SK-N-SH (cell line): ENCODE measurements around the gene MYO18B. TPM values are rescaled to one million over a fixed set of nuclear protein-coding genes. Genes with fewer than 3 reads are reported as not detected.

ENCODE experiments used
- CTCF ChIA-PET: fragments of 300-600, 350-600 bp; formaldehyde crosslinking; extraction: SDS; loops from one replicate; lab custom pipeline; 2021; lab: Yijun Ruan, JAX
- POLR2A ChIA-PET: fragments of 350-600 bp; sonication (Branson Sonifier 250); formaldehyde crosslinking; extraction: SDS; loops from one replicate; lab custom pipeline; 2020; ENCODE audit warnings: antibody characterized with exemption, inconsistent platforms; lab: Yijun Ruan, JAX
- DNase-seq: peaks from one replicate; pipeline ENCODE4 v3.0.0; 2012
- H2AFZ ChIP-seq: fragments of 200-600 bp; sonication (generic); 2 replicates; pipeline ENCODE4 v1.8.1; 2016; ENCODE audit warnings: antibody characterized with exemption, mild to moderate bottlenecking, low read depth
- H3F3A ChIP-seq: fragments of 200-600 bp; sonication (generic); replicated peaks from 2 replicates; pipeline ENCODE3; 2016; ENCODE audit warnings: antibody characterized with exemption, mild to moderate bottlenecking; ENCODE audit not compliant: insufficient read depth
- H3K27ac ChIP-seq, 2 experiments: fragments of 200-500 bp in 1 of 2; fragments of 200-600 bp in 1 of 2; sonication (Bioruptor generic) in 1 of 2; sonication (generic), shearing (Covaris generic) in 1 of 2; 2 replicates each; pipeline versions ENCODE4 v1.5.1 to v1.6.1; 2014 to 2016; ENCODE audit warnings: low read depth in 2 of 2, inconsistent platforms in 1 of 2, low read length in 1 of 2, mild to moderate bottlenecking in 1 of 2, mixed read lengths in 1 of 2
- H3K27me3 ChIP-seq: fragments of 200-600 bp; sonication (generic), shearing (Covaris generic); 2 replicates; pipeline ENCODE4 v1.6.1; 2016; ENCODE audit warnings: mixed run types; ENCODE audit not compliant: insufficient read depth
- H3K36me3 ChIP-seq, 2 experiments: fragments of 200-500 bp in 1 of 2; fragments of 200-600 bp in 1 of 2; sonication (Bioruptor generic) in 1 of 2; sonication (generic) in 1 of 2; replicated peaks in 1 of 2; 2 replicates each; pipeline versions ENCODE3 to v1.5.1; 2014 to 2016; ENCODE audit warnings: low read length in 1 of 2, mild to moderate bottlenecking in 1 of 2; ENCODE audit not compliant: insufficient read depth in 2 of 2, control insufficient read depth in 1 of 2
- H3K4me1 ChIP-seq, 2 experiments: fragments of 200-500 bp in 1 of 2; fragments of 200-600 bp in 1 of 2; sonication (Bioruptor generic) in 1 of 2; sonication (generic), shearing (Covaris generic) in 1 of 2; 2 replicates each; pipeline versions ENCODE4 v1.5.1 to v1.6.1; 2014 to 2016; ENCODE audit warnings: low read depth in 1 of 2, low read length in 1 of 2, mixed run types in 1 of 2; ENCODE audit not compliant: insufficient read depth in 2 of 2, control insufficient read depth in 1 of 2
- H3K4me2 ChIP-seq: fragments of 200-600 bp; sonication (generic), shearing (Covaris generic); 2 replicates; pipeline ENCODE4 v1.6.1; 2017; ENCODE audit warnings: mixed run types
- H3K4me3 ChIP-seq, 2 experiments: fragments of 200-500 bp in 1 of 2; fragments of 200-600 bp in 1 of 2; sonication (Bioruptor generic) in 1 of 2; sonication (generic), shearing (Covaris generic) in 1 of 2; 2 replicates each; pipeline versions ENCODE4 v1.5.1 to v1.8.1; 2014 to 2016; ENCODE audit warnings: low read depth in 2 of 2, inconsistent platforms in 1 of 2, low read length in 1 of 2, mild to moderate bottlenecking in 1 of 2, mixed read lengths in 1 of 2, moderate library complexity in 1 of 2
- H3K79me2 ChIP-seq: fragments of 200-600 bp; sonication (generic); 2 replicates; pipeline ENCODE4 v1.8.1; 2017; ENCODE audit warnings: mild to moderate bottlenecking; ENCODE audit not compliant: insufficient read depth
- H3K9ac ChIP-seq: fragments of 200-600 bp; sonication (generic); 2 replicates; pipeline ENCODE4 v1.6.1; 2017; ENCODE audit warnings: mixed run types
- H3K9me2 ChIP-seq: fragments of 200-600 bp; sonication (generic); 2 replicates; pipeline ENCODE4 v1.6.1; 2017; ENCODE audit warnings: mixed run types
- H3K9me3 ChIP-seq: fragments of 200-600 bp; sonication (generic); 2 replicates; pipeline ENCODE4 v1.6.1; 2017; ENCODE audit warnings: mixed run types, mild to moderate bottlenecking, moderate library complexity
- H4K20me1 ChIP-seq: fragments of 200-600 bp; sonication (generic); 2 replicates; pipeline ENCODE4 v1.6.1; 2017; ENCODE audit warnings: mild to moderate bottlenecking, mixed run types; ENCODE audit not compliant: insufficient read depth
- CHD2 ChIP-seq: fragments of 150-350 bp; IDR thresholded peaks from 2 replicates; pipeline ENCODE4 v1.6.1; 2018; ENCODE audit warnings: low read length; ENCODE audit not compliant: partially characterized antibody
- CTCF ChIP-seq: fragments of 200-600 bp; sonication (generic); IDR thresholded peaks from 2 replicates; pipeline ENCODE4 v1.6.1; 2017; ENCODE audit warnings: antibody characterized with exemption, mild to moderate bottlenecking, moderate library complexity
- FOXJ3 ChIP-seq: sonication (generic); formaldehyde crosslinking; IDR thresholded peaks from 2 replicates; pipeline ENCODE4 v1.5.1; 2020; ENCODE audit warnings: mild to moderate bottlenecking, missing genetic modification reagents
- MAX ChIP-seq: IDR thresholded peaks from 2 replicates; pipeline ENCODE4 v1.4.0; 2012; ENCODE audit warnings: low read depth
- MXI1 ChIP-seq: IDR thresholded peaks from 2 replicates; pipeline ENCODE4 v1.6.1; 2012; ENCODE audit warnings: mild to moderate bottlenecking, low read depth, low read length, improper control_type of control experiment
- RAD21 ChIP-seq: IDR thresholded peaks from 2 replicates; pipeline ENCODE4 v1.6.1; 2012; ENCODE audit warnings: mild to moderate bottlenecking, low read length
- RCOR1 ChIP-seq: fragments of 150-350 bp; IDR thresholded peaks from 2 replicates; pipeline ENCODE4 v1.6.1; 2017; ENCODE audit warnings: antibody characterized with exemption, low read length
- REST ChIP-seq: IDR thresholded peaks from 2 replicates; pipeline ENCODE4 v1.6.1; 2012; ENCODE audit warnings: mild to moderate bottlenecking, low read depth, low read length, moderate library complexity
- SIN3A ChIP-seq: IDR thresholded peaks from 2 replicates; pipeline ENCODE4 v1.6.1; 2012; ENCODE audit warnings: low read depth, mild to moderate bottlenecking, low read length, moderate library complexity, borderline replicate concordance
- ZBTB33 ChIP-seq: IDR thresholded peaks from 2 replicates; pipeline ENCODE4 v1.4.0; 2012; ENCODE audit warnings: low read depth, borderline replicate concordance
- WGBS: methylation state at CpG from one replicate; pipeline ENCODE4 v1.1.6; 2017; ENCODE audit warnings: low lambda C conversion rate; 5-methylcytosine and 5-hydroxymethylcytosine counted together
- polyA plus RNA-seq, 3 experiments: library from polyadenylated mRNA; depleted of rRNA; stranded (reverse); fragments of >200 nt; gene quantifications; 2 replicates each; pipeline ENCODE4 v1.2.3, GENCODE V29; 2012
- TF ChIP-seq, protein P1 (sequence below): fragments of 150-350 bp; IDR thresholded peaks from 2 replicates; pipeline ENCODE4 v1.6.1; 2016; ENCODE audit warnings: mild to moderate bottlenecking, low read depth, low read length
- TF ChIP-seq, protein P2 (sequence below): IDR thresholded peaks from 2 replicates; pipeline ENCODE4; 2012

Gene MYO18B
- polyA plus RNA-seq, 1 of the 3 experiments (the other 2 are of a cell fraction) = 0.05 TPM

GRCh38 chr22:26033071-26033470, 291.1 kb downstream of the MYO18B start:
- no peak overlapping the region for H3K4me3 ChIP-seq
- no peak for DNase-seq
- no peaks in the 10 kb centered on the region for H4K20me1 ChIP-seq
- no peaks in the 10 kb centered on the region for H3K36me3 ChIP-seq
- no peak overlapping the region for H3K27ac ChIP-seq
- peaks cover 0 to 2% of the 10 kb centered on the region in 2 experiments; a peak in 1 of 4 replicates for H3K4me1 ChIP-seq
- no peaks in the 10 kb centered on the region for H3F3A ChIP-seq
- H3K9me2 ChIP-seq = no peaks in the 10 kb centered on the region
- no peaks in the 10 kb centered on the region for H3K79me2 ChIP-seq
- 40% methylated on average over 7 of the region's 7 CpGs for WGBS
- no peak overlapping the region for H3K9ac ChIP-seq
- TF ChIP-seq ZBTB33 = no peak
- TF ChIP-seq RCOR1 = no peak
- TF ChIP-seq SIN3A = no peak
- TF ChIP-seq FOXJ3 = no peak
- TF ChIP-seq REST = no peak
- TF ChIP-seq CTCF = no peak
- TF ChIP-seq, protein P1, sequence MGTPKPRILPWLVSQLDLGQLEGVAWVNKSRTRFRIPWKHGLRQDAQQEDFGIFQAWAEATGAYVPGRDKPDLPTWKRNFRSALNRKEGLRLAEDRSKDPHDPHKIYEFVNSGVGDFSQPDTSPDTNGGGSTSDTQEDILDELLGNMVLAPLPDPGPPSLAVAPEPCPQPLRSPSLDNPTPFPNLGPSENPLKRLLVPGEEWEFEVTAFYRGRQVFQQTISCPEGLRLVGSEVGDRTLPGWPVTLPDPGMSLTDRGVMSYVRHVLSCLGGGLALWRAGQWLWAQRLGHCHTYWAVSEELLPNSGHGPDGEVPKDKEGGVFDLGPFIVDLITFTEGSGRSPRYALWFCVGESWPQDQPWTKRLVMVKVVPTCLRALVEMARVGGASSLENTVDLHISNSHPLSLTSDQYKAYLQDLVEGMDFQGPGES = no peak
- no peak for TF ChIP-seq CHD2
- no peak for TF ChIP-seq MAX
- no peak for TF ChIP-seq RAD21
- TF ChIP-seq MXI1 = no peak
- TF ChIP-seq, protein P2, sequence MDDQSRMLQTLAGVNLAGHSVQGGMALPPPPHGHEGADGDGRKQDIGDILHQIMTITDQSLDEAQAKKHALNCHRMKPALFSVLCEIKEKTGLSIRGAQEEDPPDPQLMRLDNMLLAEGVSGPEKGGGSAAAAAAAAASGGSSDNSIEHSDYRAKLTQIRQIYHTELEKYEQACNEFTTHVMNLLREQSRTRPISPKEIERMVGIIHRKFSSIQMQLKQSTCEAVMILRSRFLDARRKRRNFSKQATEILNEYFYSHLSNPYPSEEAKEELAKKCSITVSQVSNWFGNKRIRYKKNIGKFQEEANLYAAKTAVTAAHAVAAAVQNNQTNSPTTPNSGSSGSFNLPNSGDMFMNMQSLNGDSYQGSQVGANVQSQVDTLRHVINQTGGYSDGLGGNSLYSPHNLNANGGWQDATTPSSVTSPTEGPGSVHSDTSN = no peak
- no peak overlapping the region for H2AFZ ChIP-seq
- no peaks in the 10 kb centered on the region; the same call in 1 of the 2 replicates for H3K9me3 ChIP-seq
- H3K4me2 ChIP-seq = no peak overlapping the region
- ChIA-PET CTCF (interaction anchor here (0.5 kb wide), 1 partner anchor 146 kb away, joined by 3 read pairs; no protein-coding TSS in a partner anchor), POLR2A (no interaction called here)
- H3K27me3 ChIP-seq = no peaks in the 10 kb centered on the region
